ENCODE results near the gene SERP1.

SERP1 gene

DNA sequence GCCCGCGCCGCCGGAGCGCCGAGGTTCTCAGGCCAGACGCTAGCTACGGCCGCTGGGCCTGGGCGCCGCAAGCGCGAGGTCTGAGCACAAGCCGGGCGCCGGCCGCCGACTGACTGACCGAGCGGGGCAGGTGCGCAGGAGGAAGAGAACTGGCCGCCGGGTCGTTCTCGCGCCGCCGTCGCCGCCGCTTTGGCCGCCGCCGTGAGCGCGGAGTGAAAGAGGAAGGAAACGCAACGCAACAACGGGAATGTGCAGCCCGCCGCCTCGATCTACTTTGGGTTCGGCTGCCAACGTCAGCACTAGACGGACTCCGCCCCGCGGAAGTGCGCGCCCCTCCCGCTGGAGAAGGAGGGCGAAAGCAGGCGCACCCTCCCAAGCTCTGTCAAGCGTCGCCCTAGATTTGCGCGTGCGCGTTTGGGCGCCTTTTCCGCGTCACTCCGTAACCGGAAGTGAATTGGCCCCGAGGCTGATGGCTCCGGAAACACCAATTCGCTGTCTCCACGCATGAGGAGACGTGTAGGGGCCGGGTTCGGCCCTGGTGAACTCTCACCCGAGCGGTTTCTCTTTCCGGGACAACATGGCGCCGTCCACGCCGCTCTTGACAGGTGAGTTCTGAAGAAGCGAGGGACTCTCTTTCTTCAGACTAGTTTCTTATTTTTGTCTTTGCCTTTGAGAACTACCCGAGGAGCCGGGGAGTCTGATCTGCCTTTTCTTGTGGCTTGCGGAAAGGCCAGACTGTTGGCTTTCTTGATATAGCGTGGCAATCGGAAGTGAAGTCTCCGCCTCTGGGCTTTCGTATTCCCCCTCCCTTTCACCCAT, at the start of gene SERP1, which contains the start of gene EIF2A:
TSS of gene SERP1 (minus strand) at position 271 of the 819 bp plus-strand sequence. CDS start 361 bp downstream, outside the sequence.
TSS of gene EIF2A (plus strand) at position 562 of the 819 bp plus-strand sequence. CDS start at position 578, 16 bp downstream.
- DNase-seq (ENCODE audit: low read depth, low spot score), result peak; percentile 100

DNA sequence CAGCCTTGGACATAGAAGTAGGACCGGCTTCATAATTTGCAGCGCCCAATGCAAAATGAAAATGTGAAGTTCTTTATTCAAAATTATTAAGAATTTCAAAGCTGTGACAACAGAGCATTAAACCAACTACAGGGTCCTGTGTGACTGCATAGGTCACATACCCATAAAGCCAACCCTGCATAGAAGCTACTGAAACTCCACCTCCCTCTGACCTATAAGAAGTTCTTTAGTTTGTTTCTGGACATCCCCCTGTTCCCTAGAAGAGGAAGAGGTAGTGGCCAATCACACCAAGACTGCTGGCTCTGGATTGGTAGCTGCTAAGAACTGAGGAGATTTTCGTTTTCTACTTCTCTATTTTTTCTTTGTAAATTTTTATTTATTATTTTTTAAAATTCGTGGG, 47.9 kb upstream of the SERP1 start:
- no peak for DNase-seq (ENCODE audit: low read depth, low spot score)

DNA sequence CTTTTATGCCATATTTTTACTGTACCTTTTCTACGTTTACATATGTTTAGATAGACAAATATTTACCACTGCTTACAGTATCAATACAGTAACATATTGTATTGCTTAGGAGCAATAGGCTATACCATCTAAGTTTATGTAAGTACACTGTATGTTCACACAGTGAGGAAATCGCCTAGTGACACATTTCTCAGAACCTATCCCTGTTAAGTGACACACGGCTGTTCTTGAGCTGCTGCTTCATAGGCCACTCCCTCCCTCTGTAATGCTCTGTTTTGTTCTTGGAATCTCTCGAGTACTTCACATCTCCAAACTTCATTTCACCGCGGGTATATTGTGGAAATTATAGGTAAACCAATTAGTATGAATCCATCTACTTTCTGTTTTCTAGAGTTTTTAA, 43.5 kb upstream of the SERP1 start:
- no peak for DNase-seq (ENCODE audit: low read depth, low spot score)

DNA sequence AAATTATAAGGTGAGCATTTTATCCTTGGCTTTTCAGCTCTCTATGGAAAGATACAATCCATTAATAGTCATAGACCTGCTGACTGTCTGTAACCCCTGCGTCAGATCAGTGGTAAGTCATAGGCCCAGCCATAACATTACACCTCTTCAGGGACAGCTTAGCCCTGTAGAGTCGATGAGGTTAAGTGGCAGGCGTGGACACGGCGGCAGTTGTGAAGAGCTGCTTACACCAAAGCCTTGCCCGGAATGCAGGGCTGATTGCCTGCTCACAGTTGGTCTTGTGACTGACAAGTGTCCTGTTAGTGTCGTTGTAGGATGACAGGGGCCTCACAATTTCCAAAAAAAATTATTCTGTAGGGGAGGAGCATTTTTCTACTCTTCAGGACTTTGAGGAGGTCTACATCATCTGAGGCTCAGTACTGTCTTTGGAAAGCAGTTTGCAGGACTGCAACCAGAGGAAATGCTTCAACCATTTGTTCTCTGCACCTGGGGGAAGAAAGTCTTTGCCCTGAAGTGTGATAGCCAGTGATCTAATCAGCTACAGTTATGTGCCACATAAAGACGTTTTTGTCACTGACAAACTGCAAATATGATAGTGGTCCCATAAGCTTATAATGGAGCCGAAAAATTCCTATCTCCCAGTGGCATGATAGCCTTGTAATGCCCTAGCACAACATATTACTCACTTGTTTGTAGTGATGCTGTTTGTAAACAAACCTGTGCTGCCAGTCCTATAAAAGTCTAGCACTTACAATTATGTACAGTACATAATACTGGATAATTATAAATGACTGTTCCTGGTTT, 41.9 kb upstream of the SERP1 start:
- no peak for DNase-seq (ENCODE audit: low read depth, low spot score)

DNA sequence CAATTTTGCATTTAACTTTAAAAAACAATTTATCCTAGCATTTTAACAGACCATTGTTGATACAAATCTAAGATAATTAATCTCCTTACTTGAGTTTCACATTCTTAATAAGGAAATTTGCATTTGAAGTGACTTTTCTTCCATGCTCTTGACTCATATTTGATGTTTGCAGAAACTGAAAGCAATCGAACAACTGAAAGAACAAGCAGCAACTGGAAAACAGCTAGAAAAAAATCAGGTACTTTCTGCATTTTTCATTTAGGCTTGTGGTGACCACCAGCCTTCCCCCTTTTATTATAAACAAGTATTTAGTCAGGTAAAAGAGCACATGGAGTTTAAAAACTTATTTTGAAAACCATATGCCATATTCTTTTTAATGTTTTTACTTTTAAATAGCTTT, 36.7 kb upstream of the SERP1 start:
- DNase-seq (ENCODE audit: low read depth, low spot score), result no peak

DNA sequence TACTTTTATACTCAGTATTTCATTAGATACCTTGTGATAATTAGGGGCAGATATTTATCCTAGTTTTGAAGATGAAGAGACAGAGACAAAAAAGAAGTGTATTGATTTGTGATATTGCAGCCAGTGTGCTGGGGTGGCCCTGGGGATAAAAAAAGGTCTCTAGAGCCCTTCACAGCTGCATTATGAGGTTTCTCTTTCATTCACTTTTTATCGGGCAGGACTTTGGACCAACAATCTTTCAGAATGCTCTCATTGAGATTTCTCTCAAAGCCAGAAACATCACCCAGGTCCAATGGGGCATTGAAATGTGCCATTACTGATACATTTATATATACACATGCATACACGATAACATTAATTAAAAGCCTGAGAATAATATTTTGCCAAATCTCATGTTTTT, 36.3 kb upstream of the SERP1 start:
- DNase-seq (ENCODE audit: low read depth, low spot score), result no peak

DNA sequence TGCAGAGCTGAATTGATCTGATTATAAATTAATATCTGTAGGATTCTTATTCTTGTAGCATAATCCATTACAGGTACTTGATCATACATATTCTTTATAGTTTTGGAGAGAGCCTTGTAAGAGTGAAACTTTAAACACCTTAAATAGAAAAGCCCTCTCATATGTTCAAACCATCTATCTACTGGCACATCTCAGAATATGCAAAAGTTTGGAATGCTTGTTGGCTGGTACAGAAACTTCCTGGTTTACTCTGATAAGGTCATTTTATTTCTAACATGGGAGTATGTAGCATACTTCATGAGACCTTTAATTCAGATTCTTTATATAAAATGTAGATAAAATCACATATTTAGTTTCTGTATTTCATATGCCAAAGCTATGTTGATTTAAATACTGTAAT, 34.9 kb upstream of the SERP1 start:
- DNase-seq (ENCODE audit: low read depth, low spot score), result no peak

DNA sequence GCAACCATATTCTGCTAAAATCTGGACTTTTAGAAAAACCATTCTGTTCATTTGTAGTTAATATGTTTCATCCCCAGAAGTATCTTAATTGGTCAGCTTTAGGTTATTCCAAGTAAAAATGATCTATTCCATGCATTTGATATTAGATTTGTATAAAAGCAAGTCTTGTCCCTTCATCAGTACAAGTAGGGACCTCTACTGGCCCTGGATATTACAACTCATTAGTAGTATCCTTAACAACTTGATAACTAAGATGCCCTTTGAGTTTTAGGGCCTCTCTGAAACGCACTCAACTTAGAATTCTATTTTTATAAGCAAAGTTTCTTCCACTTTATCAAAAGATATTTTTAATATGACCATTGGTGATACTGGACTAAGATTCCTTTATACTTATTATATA, 31.6 kb upstream of the SERP1 start:
- no peak for DNase-seq (ENCODE audit: low read depth, low spot score)

DNA sequence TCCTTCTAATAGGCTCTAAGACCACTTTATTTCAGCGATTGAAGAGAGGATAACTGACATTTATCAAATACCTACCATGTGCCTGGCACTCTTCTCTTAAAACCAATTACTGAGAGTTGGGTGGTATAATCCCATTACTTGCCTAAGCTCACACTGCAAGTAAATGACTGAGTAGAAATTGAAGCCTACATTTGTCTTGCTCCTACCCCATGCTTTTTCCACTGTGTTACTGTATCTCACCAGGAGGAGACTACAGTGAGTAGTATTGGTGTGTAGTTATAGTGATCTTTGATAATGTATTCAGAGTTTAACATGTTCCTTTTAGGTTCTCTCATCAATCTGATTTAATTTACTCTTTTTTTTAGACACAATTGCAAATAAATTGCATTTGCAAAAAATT, 21.0 kb upstream of the SERP1 start:
- DNase-seq (ENCODE audit: low read depth, low spot score), result no peak

DNA sequence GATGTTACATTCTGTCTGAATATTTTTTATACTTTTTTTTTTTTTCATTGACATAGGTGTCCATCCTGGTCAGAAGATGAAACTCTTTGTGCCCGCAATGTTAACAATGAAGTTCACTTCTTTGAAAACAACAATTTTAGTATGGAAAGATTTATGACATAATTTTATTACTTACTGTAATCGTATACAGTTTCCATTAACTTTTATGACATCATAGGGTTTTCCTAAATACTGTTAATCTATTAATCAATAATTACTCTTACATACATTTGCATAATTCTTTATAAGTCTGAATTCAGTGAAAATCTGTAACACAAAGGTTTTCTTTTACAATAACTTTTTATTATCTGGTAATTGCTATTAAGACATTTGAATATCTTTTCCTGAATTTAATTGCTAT, 17.9 kb upstream of the SERP1 start:
- no peak for DNase-seq (ENCODE audit: low read depth, low spot score)

DNA sequence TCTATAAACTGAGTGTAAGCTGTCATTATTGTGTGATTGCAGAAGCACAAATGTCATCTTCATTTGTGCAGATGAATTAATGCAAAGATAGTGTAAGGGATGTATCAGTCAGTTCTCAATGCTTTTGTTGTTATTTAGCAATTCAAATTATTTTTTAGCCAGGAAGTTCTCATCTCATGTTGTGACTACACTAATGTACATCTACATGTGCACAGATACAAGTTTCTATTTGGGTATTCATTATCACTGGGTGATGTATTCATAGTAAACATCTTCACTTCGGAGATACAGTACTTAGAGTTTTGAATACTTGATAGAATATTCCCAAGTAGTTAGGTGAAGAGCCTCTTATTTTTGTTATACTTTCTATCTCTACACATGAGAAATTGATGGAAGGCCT, 11.4 kb upstream of the SERP1 start:
- no peak for DNase-seq (ENCODE audit: low read depth, low spot score)

DNA sequence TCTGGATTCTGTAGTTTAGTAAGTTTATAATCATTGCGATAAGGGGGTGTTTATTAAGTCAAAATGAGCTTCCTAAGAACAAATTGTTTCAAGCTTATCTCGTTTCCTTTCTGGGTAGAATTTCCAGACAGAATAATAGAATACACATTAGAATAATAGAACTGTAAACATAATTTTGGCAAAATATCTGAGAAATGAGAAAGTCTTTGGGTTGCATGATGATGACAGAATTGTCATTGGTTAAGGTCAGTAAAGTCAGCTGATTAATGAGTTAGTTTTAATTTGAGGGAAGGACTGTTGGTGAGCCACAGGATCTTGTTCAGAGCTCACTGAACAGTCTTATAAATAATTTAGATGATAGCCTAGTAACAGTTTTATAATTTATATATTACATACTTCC, 10.5 kb upstream of the SERP1 start:
- no peak for DNase-seq (ENCODE audit: low read depth, low spot score)

DNA sequence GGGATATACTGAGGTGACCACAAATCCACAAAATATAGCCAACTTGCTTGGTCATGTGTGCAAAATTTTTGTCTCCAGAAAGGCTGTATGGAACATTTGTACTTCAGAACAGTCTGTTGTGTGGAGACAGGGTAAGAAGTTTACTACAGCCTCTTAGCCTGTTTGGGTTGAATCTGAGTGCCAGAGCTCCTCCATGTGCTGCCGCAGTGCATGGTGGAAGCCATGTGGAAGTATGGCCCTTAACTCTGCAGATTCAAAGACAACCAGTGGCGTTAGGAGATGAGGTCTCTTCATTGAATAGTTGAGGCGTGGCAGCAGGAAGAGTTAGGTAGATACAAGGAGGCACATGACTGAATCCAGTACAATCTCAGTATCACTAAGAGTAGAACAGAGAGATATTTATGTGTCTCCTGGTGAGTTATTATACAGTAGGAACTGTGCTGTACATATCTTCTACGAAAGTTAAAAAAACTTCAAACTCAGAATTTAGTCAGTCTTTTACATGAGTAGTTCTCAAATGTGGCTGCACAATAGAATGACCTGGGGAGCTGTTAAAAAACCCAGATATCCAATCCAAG, 9.7 kb upstream of the SERP1 start:
- no peak for DNase-seq (ENCODE audit: low read depth, low spot score)

DNA sequence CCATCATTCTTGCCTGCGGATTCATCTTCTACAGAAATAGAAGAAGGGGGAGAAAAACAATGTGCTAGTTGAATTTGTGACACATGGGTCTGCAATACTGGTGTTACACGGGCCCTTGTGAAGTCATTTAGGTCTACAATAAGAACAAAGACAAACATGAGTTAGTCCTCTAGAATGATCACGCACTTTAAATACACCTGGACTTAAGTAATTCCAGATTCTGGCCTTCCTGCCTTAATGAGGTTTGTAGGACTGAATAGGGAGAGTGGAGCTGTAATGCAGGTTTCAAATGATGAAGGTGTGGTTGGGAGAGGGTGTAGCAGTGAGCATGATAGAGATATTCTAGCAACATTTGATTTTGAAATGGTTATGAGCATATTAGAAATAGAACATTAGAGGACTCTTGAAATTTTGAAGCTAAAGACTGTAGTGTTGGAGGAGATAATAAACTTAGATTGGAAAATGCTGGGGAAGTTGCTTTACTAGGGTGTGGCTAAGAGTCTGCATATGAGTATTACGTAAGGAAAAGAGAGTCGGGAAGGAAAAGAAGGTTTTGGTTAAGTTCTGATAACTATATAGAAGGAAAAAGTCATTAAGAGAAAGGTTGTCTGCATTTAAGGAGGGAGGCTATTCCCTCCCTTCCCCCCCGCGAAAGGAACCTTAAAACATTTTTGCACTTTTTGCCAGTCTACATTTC, 897 bp upstream of the SERP1 start:
- no peak for DNase-seq (ENCODE audit: low read depth, low spot score)

DNA sequence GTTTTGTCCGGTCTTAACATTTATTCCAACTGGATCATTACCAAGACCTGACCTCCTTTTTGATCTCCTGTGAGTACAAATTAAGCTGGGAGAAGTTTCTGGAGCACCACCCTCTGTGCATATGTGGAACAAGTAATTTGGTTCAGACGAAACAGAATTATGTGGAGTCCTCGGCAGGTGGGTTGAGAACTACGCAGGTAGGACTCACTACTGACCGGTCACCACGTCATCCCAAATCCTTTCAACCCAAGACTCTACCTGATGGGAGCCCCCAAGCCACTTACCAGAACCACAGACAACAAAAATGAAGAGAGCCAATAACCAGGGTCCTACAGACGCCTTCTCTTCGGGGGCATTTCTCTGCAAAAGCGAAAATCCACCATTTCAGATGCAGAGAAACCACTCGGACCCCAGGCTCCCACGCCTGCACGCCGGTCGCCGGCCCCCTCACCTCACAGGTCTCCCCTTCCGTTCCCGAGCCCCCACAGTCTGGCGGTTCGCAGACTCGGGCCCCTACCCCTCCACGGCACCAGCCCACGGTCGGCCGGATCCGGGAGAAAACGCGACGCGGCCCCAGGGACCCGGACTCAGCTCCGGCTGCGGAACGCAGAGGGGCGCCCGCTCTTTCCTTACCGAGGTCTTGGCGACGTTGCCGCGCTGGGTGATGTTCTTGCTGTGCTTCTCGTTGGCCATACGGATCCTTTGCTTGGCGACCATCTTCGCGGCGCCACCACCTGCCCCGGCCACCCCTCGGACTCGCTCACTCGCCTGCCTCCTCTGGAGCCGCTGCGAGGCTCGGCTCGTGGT, 674 bp downstream of the SERP1 start:
- DNase-seq (ENCODE audit: low read depth, low spot score), result peak; percentile 31

DNA sequence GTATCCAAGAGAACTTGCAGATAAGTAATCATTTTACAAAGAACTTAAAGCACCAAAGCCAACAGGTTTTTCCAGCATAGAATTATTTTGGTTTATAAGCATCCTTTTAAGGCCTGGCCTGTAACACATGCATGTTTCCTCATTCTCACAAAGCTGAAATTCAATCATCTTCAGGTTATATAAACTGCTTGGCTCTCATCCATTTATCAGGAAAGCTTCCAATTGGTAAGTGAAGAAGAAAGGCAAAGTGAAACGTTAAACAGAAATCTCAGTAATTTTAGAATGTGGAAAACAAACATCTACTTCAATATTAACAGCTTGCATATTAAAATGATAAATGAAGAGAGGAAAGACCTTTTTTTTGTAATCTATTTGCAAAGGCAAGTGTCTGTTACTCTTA, 1.6 kb downstream of the SERP1 start:
- DNase-seq (ENCODE audit: low read depth, low spot score), result peak; percentile 18

DNA sequence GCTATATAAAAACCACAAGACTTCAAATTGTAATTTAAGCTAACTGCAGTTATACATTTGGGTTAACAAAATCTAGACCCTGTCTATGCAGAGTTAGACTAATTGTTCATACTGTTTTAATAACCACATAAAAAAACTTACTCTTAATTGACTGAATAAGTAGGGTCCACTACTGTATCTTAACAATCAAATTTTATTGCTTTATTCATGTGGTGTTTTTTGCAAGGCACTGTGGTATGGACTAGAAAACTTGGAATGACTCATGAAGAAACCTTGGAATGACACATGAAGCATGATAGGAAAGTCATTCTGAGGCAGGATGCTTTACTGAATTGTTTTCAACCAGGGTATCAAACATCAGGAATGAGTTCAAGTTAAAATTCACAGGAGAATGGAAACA, 2.3 kb downstream of the SERP1 start:
- DNase-seq (ENCODE audit: low read depth, low spot score), result peak; percentile 49

DNA sequence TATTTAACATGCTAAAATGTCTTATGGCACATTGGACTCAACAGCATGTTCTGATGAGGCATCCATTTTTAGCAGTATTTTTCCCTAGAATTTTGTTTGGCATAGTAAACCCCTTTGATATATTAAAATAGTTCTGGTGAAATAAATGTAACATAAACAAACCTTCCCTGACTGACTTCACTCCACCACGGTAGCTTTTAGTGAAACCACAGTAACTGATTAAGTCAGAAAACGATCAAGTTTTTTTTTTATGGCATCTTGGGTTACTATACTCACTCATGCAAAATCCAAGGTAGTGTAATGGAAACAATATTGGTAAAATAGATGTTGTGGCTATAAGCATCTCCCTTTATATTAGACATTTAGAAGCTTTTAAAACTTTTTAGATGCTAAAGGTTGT, 2.8 kb downstream of the SERP1 start:
- DNase-seq (ENCODE audit: low read depth, low spot score), result no peak

DNA sequence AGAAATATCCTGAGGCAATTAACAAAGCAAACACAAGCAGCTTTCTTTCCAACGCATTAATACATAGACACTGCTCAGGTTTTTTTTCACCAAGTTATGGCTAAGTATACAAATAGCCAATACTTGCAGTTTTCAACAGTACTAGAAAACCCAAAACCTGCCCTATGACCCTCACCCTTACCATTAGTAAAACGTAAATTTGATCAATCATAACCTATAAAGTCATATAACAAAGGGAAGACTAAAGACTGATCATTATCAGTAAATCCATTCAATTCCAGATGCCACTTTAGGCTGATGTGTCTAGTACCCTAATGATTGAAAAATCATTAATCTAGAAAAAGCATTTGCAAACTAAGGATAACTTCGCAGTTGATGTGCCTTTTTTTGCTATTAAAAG, 3.2 kb downstream of the SERP1 start:
- no peak for DNase-seq (ENCODE audit: low read depth, low spot score)

DNA sequence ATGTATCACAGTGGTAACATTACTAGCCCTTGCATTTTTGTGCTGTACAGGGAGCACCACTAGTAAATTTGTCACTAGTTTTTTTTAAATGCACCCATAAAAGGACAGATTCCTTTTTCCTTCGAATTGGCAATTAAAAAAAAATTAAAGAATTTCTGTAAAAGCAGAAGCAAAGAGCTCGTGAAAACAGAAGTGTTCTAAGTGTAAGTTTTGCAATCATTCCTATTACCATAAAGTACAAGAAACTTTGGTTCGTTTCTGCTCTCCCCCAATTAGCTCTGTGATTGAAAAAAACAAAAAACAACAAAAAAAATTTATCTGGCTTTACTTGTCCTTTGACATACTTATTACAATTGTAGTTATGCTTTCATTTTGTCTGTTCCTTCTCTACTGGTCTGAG, 5.3 kb downstream of the SERP1 start:
- DNase-seq (ENCODE audit: low read depth, low spot score), result no peak

DNA sequence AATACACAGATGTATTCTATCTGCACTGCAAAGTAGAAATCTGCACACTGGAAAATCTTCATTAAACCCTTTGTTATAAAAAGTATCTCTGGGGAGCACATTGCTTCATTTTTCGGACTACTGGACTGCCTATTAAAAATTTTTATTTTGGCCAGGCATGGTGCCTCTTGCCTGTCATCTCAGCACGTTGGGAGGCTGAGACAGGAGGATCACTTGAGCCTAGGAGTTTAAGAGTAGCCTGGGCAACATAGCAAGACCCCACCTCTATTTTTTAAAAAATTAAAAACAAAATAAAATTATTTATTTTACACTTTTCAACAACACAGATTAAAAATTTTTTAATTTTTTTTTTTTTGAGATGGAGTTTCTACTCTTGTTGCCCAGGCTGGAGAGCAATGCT, 6.0 kb downstream of the SERP1 start:
- no peak for DNase-seq (ENCODE audit: low read depth, low spot score)

Data from astrocyte of the hippocampus (primary cell).